A673 (cell line): ENCODE measurements around the gene PDCD4.

Experiments used
- CTCF ChIP-seq: fragments of 300-800, 200-600 bp; sonication (generic); conservative IDR thresholded peaks from 2 replicates; pipeline ENCODE4 v1.5.1; 2017; ENCODE audit warnings: low read depth, mild to moderate bottlenecking, antibody characterized with exemption, low read length, moderate library complexity, mixed read lengths
- EZH2 ChIP-seq: fragments of 200-600 bp; sonication (generic); IDR thresholded peaks from 2 replicates; pipeline ENCODE4 v1.6.1; 2017; ENCODE audit warnings: borderline replicate concordance, low read depth, mild to moderate bottlenecking, mixed read lengths, antibody characterized with exemption, low read length; ENCODE audit not compliant: poor library complexity, severe bottlenecking

- no peak for TF ChIP-seq CTCF
- no peak for TF ChIP-seq EZH2
Measured at GRCh38 chr10:110843031-110843430, 28.7 kb upstream of the PDCD4 start.
